ENCODE data around the gene ANKK1. TPM values are rescaled to one million over a fixed set of nuclear protein-coding genes. Genes with fewer than 3 reads are reported as not detected.

The ANKK1 gene
- total RNA-seq, 4 donors from 2014 or later = 3.2 to 5.6 (median 4.8) TPM

DNA sequence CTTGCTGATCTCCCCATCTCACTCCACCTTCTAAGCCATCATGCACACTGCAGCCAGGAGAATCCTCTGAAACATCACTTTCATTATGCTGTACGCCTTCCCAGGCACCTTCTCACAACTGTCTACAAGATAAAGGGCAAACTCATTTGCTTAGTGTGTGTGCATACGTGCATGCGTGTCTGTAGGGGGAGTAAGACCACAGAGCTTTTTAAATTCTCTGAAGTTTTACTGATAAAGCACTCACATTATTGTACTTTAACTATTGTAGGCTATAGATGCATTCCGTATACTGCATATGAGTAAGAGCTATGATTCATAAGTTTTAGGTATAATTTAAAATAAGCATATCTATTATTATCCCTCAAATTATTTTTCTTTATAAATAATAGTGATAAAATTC is 15.3 kb upstream of the ANKK1 start:
- Histone ChIP-seq H3K27me3 (no peaks in the 10 kb centered on the region), H3K4me3 (no peak overlapping the region), H3K27ac (no peak overlapping the region), H3K36me3 (peaks cover 10% of the 10 kb centered on the region), H3K4me1 (no peaks in the 10 kb centered on the region), H3K9me3 (no peaks in the 10 kb centered on the region)
- DNase-seq (ENCODE audit: low spot score in 2 of 2) = no peak
- WGBS = 79% methylated on average over 4 of the region's 4 CpGs
- no peak for TF ChIP-seq POLR2AphosphoS5 (IDR thresholded peaks at IDR 0.05)
- TF ChIP-seq, protein P1, sequence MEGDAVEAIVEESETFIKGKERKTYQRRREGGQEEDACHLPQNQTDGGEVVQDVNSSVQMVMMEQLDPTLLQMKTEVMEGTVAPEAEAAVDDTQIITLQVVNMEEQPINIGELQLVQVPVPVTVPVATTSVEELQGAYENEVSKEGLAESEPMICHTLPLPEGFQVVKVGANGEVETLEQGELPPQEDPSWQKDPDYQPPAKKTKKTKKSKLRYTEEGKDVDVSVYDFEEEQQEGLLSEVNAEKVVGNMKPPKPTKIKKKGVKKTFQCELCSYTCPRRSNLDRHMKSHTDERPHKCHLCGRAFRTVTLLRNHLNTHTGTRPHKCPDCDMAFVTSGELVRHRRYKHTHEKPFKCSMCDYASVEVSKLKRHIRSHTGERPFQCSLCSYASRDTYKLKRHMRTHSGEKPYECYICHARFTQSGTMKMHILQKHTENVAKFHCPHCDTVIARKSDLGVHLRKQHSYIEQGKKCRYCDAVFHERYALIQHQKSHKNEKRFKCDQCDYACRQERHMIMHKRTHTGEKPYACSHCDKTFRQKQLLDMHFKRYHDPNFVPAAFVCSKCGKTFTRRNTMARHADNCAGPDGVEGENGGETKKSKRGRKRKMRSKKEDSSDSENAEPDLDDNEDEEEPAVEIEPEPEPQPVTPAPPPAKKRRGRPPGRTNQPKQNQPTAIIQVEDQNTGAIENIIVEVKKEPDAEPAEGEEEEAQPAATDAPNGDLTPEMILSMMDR (IDR thresholded peaks at IDR 0.05) = no peak
- TF ChIP-seq POLR2A (IDR thresholded peaks at IDR 0.05) = no peak
- no peak for TF ChIP-seq EP300 (IDR thresholded peaks at IDR 0.05)

DNA sequence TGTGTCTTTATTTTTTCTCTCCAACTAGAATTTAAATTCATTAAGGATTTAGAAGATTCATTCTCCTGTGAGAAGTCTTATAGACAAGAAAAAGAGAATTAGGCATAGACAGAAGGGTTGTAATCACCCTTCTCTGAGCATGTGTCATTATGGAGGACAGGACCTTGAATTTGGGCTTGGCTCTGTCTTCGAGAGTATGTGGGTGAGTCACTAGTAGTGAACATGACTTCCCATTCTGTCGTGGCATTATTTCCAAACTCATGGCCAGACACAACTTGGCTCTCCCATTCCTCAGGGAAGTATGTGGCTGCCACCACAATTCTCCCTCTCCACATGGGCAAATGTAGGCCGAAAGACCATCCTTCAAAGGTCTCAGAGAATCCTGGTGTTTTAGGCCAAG is 14.3 kb upstream of the ANKK1 start:
- Histone ChIP-seq H3K27me3 (no peaks in the 10 kb centered on the region), H3K36me3 (peaks cover 3% of the 10 kb centered on the region), H3K4me3 (no peak overlapping the region), H3K27ac (no peak overlapping the region), H3K9me3 (no peaks in the 10 kb centered on the region), H3K4me1 (peaks cover 8% of the 10 kb centered on the region)
- DNase-seq (ENCODE audit: low spot score in 2 of 2) = no peak
- WGBS = 60% methylated on average over 3 of the region's 3 CpGs
- TF ChIP-seq POLR2AphosphoS5 (IDR thresholded peaks at IDR 0.05) = no peak
- TF ChIP-seq, protein P1 (IDR thresholded peaks at IDR 0.05) = no peak
- no peak for TF ChIP-seq EP300 (IDR thresholded peaks at IDR 0.05)
- TF ChIP-seq POLR2A (IDR thresholded peaks at IDR 0.05) = no peak

DNA sequence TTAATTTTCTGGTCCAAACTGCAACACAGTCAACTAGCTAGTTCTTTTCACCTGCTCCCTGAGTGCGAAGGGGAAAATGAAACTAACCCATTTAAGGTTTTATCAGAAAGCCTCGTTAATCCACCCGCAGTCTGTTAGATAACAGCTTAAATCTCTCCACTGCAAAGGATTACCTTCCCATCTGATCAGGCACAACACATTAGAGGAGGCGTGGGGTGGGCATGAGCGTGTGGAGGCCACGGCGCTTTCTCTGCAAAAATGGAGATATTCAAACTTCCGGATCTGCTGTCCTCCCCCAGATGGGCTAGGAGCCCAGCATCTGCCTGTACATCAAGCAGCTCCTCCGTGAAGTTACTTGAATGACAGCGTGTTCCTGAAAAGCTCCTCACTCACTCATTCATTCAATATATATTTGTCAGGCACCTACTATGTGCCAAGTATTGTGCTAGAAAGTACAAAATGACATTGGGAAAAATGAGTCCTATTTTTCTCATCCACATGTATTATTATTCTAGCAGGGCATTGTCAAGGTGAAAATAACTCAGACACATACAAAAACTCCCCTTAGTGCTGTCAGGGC is 13.5 kb upstream of the ANKK1 start:
- H3K4me3 ChIP-seq = no peak overlapping the region
- no peak overlapping the region for H3K27ac ChIP-seq
- no peak for TF ChIP-seq POLR2AphosphoS5 (IDR thresholded peaks at IDR 0.05)
- TF ChIP-seq, protein P1 (IDR thresholded peaks at IDR 0.05) = no peak
- TF ChIP-seq EP300 (IDR thresholded peaks at IDR 0.05) = no peak
- TF ChIP-seq POLR2A (IDR thresholded peaks at IDR 0.05) = no peak
- 79% methylated on average over 10 of the region's 10 CpGs for WGBS
- no peaks in the 10 kb centered on the region for H3K9me3 ChIP-seq
- no peaks in the 10 kb centered on the region for H3K36me3 ChIP-seq
- H3K27me3 ChIP-seq = no peaks in the 10 kb centered on the region
- DNase-seq (ENCODE audit: low spot score in 2 of 2) = no peak
- peaks cover 9% of the 10 kb centered on the region for H3K4me1 ChIP-seq

DNA sequence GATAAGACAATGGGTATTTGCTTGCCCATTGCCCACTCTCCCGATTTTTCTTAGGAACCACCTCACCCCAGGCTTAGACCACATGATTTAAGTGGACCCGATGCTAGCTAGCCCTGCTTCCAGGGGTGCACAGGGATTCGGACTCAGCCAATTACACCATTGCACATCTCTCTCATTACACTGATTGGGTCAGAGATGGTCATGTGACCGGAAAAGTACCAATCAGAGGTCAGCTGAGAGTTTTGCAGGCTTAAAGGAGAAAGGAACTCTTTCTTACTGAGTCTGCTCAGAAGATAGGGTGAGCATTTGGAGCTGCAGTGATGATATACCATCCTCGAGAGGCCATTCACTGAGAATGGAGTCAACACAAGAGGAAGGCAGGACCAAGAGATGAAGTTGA is 12.2 kb upstream of the ANKK1 start:
- no peaks in the 10 kb centered on the region for H3K27me3 ChIP-seq
- no peak for DNase-seq (ENCODE audit: low spot score in 2 of 2)
- no peaks in the 10 kb centered on the region for H3K36me3 ChIP-seq
- H3K9me3 ChIP-seq = no peaks in the 10 kb centered on the region
- TF ChIP-seq, protein P1 (IDR thresholded peaks at IDR 0.05) = no peak
- H3K27ac ChIP-seq = no peak overlapping the region
- 97% methylated on average over 5 of the region's 5 CpGs for WGBS
- peaks cover 9% of the 10 kb centered on the region for H3K4me1 ChIP-seq
- no peak overlapping the region for H3K4me3 ChIP-seq

DNA sequence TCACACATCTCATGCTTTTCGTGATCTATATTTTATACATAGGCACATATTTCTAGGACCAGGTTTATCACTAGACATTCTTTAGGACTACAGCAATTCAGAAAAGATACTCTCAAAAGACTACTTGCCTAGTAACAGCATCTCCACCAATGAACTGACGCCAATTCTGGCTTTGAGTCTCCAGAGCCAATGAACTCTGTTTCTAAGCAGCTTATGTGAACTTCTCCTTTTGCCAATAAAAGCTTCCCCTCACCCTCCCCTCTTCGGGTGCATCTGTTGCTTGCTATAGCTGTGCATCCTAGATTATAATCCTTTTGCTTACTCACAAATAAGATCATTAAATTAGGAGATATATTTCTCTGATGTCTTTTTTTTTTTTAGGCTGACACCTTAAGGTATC is 11.4 kb upstream of the ANKK1 start:
- 75% methylated on average over 3 of the region's 3 CpGs for WGBS
- no peak overlapping the region for H3K27ac ChIP-seq
- no peak overlapping the region for H3K4me3 ChIP-seq
- TF ChIP-seq EP300 (IDR thresholded peaks at IDR 0.05) (no peak), POLR2A (IDR thresholded peaks at IDR 0.05) (no peak), POLR2AphosphoS5 (IDR thresholded peaks at IDR 0.05) (no peak)
- TF ChIP-seq, protein P1 (IDR thresholded peaks at IDR 0.05) = no peak
- peaks cover 9% of the 10 kb centered on the region for H3K4me1 ChIP-seq
- no peak for DNase-seq (ENCODE audit: low spot score in 2 of 2)
- H3K9me3 ChIP-seq = no peaks in the 10 kb centered on the region
- H3K36me3 ChIP-seq = no peaks in the 10 kb centered on the region
- H3K27me3 ChIP-seq = no peaks in the 10 kb centered on the region
